DMS79 treated with DMSO at 0.1 percent for 48 hours (cell line): ENCODE measurements around the gene SLC46A1.

Experiments used
- DNase-seq: peaks from one replicate; lab custom pipeline; 2025; lab: John Stamatoyannopoulos, UW

SLC46A1 gene

GRCh38 chr17:28404007-28404406, 2.0 kb downstream of the SLC46A1 start:
- DNase-seq, result no peak

GRCh38 chr17:28402844-28403243, 3.2 kb downstream of the SLC46A1 start:
- no peak for DNase-seq

GRCh38 chr17:28402224-28402630, 3.8 kb downstream of the SLC46A1 start:
- DNase-seq, result no peak

GRCh38 chr17:28399808-28400207, 6.2 kb downstream of the SLC46A1 start:
- no peak for DNase-seq

GRCh38 chr17:28398280-28398981, 7.6 kb downstream of the SLC46A1 start:
- no peak for DNase-seq

GRCh38 chr17:28397687-28398279, 8.2 kb downstream of the SLC46A1 start:
- no peak for DNase-seq

GRCh38 chr17:28397275-28397674, 8.7 kb downstream of the SLC46A1 start:
- DNase-seq, result no peak

GRCh38 chr17:28396635-28397239, 9.3 kb downstream of the SLC46A1 start:
- DNase-seq, result no peak

- DNase-seq, result no peak
Measured at GRCh38 chr17:28395968-28396367, 10.0 kb downstream of the SLC46A1 start.

GRCh38 chr17:28395426-28395825, 10.6 kb downstream of the SLC46A1 start:
- no peak for DNase-seq

- no peak for DNase-seq
Measured at GRCh38 chr17:28394337-28395116, 11.5 kb downstream of the SLC46A1 start.

- no peak for DNase-seq
Measured at GRCh38 chr17:28392491-28392890, 13.5 kb downstream of the SLC46A1 start.

- no peak for DNase-seq
Measured at GRCh38 chr17:28391401-28391800, 14.6 kb downstream of the SLC46A1 start.

GRCh38 chr17:28390984-28391383, 15.0 kb downstream of the SLC46A1 start:
- DNase-seq, result no peak

- no peak for DNase-seq
Measured at GRCh38 chr17:28390563-28390962, 15.4 kb downstream of the SLC46A1 start.

- no peak for DNase-seq
Measured at GRCh38 chr17:28390141-28390540, 15.9 kb downstream of the SLC46A1 start.

GRCh38 chr17:28388106-28388505, 17.9 kb downstream of the SLC46A1 start:
- no peak for DNase-seq

GRCh38 chr17:28386391-28386790, 19.6 kb downstream of the SLC46A1 start:
- no peak for DNase-seq

GRCh38 chr17:28385406-28385805, 20.6 kb downstream of the SLC46A1 start:
- peak; percentile 45 for DNase-seq

GRCh38 chr17:28385037-28385400, 21.0 kb downstream of the SLC46A1 start:
- no peak for DNase-seq

- DNase-seq, result peak; percentile 85
Measured at GRCh38 chr17:28384281-28385036, 21.6 kb downstream of the SLC46A1 start.
